ENCODE measurements around the gene NFATC2. TPM values are rescaled to one million over a fixed set of nuclear protein-coding genes. Genes with fewer than 3 reads are reported as not detected.

NFATC2 gene
- total RNA-seq, 5 donors from 2014 or later (not counting 1 experiment from before 2014, with no cell fraction given), result 49.0 to 75.9 (median 67.0) TPM

DNA sequence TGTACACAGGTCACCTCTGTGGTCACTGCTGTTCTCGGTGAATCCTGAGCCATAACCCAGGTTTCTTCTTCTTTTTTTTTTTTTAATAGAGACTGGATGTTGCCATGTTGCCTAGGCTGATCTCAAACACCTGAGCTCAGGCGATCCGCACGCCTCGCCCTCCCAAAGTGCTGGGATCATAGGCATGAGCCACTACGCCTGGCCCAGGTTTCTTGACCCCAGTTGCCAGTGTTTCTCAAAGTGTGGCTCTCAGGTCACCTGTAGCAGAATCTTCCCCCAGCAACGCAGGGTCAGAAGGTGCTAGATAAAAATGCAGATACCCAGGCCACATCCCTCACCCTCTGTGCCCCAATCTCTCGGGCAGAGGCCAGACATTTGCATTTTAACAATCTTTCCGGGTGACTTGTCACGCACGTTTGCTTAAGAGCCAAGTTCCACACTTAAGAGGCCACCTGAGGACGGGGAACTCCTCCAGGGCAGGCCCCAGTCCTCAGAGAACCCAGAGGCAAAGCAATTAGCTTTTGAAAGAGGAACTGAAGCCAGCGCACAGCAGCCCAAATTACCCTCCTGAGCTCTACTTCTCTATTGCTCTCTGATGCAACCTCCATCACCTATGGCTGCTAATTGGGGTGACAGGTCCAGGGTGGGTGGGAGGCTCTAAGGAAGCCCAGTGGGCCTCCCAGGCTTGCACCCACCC, 81.8 kb downstream of the NFATC2 start:
- Mint-ChIP-seq H3K9me3 (no peaks in the 10 kb centered on the region), H3K4me1 (peaks cover 10 to 48% (median 19%) of the 10 kb centered on the region in 3 donors), H3K27ac (peak overlapping the region in 1 of 2 donors; percentile 46), H3K27me3 (no peaks in the 10 kb centered on the region), H3K36me3 (peaks cover 39% of the 10 kb centered on the region), H3K4me3 (no peak overlapping the region)
- no peak overlapping the region for H3K4me3 ChIP-seq (ENCODE audit: control insufficient read depth in 1 of 2, extremely low read depth in 1 of 2, low read length in 1 of 2)
- H3K27me3 ChIP-seq (replicated peaks in 1 of 2; ENCODE audit: control insufficient read depth in 2 of 2, extremely low read depth in 1 of 2, insufficient read depth in 2 of 2, low read length in 1 of 2), result no peaks in the 10 kb centered on the region
- ChIA-PET CTCF (no interaction called here), POLR2A (no interaction called here)
- no peak for ATAC-seq (replicated peaks in 1 of 4)
- peak in 1 of 35 experiments; percentile 11 for DNase-seq
- no peaks in the 10 kb centered on the region for H3K9me3 ChIP-seq
- peaks cover 0 to 35% of the 10 kb centered on the region in 2 experiments for H3K4me1 ChIP-seq (ENCODE audit: control insufficient read depth in 1 of 2, extremely low read depth in 1 of 2, insufficient read depth in 2 of 2, low read length in 2 of 2)
- WGBS (ENCODE audit: insufficient coverage), result 87% methylated on average over 11 of the region's 13 CpGs
- H3K36me3 ChIP-seq (ENCODE audit: control insufficient read depth in 2 of 2, extremely low read depth in 1 of 2, insufficient read depth in 1 of 2, low read length in 1 of 2), result peaks cover 12 to 65% of the 10 kb centered on the region in 2 donors
- no peak overlapping the region for H3K27ac ChIP-seq (ENCODE audit: low read length)

DNA sequence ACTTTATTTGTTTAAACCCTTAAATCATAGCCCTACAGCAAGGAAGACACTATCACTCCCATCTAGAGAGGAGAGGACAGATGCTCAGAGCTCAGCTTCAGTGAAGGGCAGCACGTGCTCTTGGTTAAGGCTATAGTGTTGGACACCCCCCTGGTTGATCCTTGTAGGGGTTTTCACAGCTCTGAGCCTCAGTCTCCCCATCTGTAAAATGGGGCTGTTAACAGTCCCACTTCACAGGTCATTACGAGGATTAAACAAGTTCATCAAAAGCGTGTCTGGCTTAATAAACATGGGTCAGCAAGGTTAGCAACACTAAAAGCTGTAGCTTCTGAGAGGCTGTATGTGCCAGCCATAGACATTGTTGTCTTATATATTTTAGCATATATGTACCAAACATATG, 82.4 kb downstream of the NFATC2 start:
- Mint-ChIP-seq H3K36me3 (peaks cover 37% of the 10 kb centered on the region), H3K9me3 (no peaks in the 10 kb centered on the region), H3K4me3 (no peak overlapping the region), H3K27me3 (no peaks in the 10 kb centered on the region), H3K27ac (peak overlapping the region in 1 of 2 donors; percentile 33), H3K4me1 (peaks cover 13 to 46% (median 22%) of the 10 kb centered on the region in 3 donors)
- ATAC-seq (replicated peaks in 1 of 4) (no peak), DNase-seq (no peak)
- Histone ChIP-seq H3K27me3 (replicated peaks in 1 of 2; ENCODE audit: control insufficient read depth in 2 of 2, extremely low read depth in 1 of 2, insufficient read depth in 2 of 2, low read length in 1 of 2) (no peaks in the 10 kb centered on the region), H3K4me3 (ENCODE audit: control insufficient read depth in 1 of 2, extremely low read depth in 1 of 2, low read length in 1 of 2) (no peak overlapping the region), H3K9me3 (no peaks in the 10 kb centered on the region), H3K4me1 (ENCODE audit: control insufficient read depth in 1 of 2, extremely low read depth in 1 of 2, insufficient read depth in 2 of 2, low read length in 2 of 2) (peaks cover 0 to 35% of the 10 kb centered on the region in 2 experiments), H3K27ac (ENCODE audit: low read length) (no peak overlapping the region), H3K36me3 (ENCODE audit: control insufficient read depth in 2 of 2, extremely low read depth in 1 of 2, insufficient read depth in 1 of 2, low read length in 1 of 2) (peaks cover 12 to 62% of the 10 kb centered on the region in 2 donors)
- POLR2A ChIA-PET, result no interaction called here
- CTCF ChIA-PET, result no interaction called here
- 38% methylated on average over 1 of the region's 3 CpGs for WGBS (ENCODE audit: insufficient coverage)

DNA sequence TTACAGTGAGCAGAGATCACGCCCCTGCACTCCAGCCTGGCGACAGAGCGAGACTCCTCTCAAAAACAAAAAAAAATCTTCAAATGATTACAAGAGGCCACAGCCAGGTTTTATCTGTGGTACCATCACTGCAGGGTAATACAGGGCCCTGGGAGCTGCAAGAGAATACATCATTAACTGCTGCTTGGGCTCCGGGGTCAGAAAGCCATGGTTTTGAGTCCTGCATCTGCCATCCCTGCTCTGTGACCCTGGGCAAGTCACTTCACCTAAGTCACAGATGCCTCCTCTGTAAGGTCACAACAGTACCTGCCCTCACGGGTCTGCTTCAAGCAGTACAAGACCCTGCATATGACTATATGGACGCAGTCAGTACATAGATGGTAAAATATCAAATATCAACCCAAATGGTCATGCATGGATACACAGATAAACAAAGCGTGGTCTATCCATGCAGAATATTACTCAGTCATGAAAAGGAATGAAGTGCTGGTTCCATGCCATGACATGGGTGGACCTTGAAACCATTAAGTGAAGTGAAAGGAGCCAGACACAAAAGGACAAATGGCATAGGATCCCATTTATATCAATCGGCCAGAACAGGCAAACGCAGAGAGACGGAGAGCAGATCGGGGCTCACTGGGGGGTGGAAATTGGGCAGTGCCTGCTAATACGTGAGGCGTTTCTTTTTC, 83.6 kb downstream of the NFATC2 start:
- Histone ChIP-seq H3K36me3 (ENCODE audit: control insufficient read depth in 2 of 2, extremely low read depth in 1 of 2, insufficient read depth in 1 of 2, low read length in 1 of 2) (peaks cover 18 to 68% of the 10 kb centered on the region in 2 donors), H3K9me3 (no peaks in the 10 kb centered on the region), H3K27ac (ENCODE audit: low read length) (no peak overlapping the region), H3K27me3 (replicated peaks in 1 of 2; ENCODE audit: control insufficient read depth in 2 of 2, extremely low read depth in 1 of 2, insufficient read depth in 2 of 2, low read length in 1 of 2) (no peaks in the 10 kb centered on the region), H3K4me3 (ENCODE audit: control insufficient read depth in 1 of 2, extremely low read depth in 1 of 2, low read length in 1 of 2) (no peak overlapping the region), H3K4me1 (ENCODE audit: control insufficient read depth in 1 of 2, extremely low read depth in 1 of 2, insufficient read depth in 2 of 2, low read length in 2 of 2) (peaks cover 0 to 26% of the 10 kb centered on the region in 2 experiments)
- Mint-ChIP-seq H3K4me1 (peaks cover 15 to 40% (median 15%) of the 10 kb centered on the region in 3 donors), H3K4me3 (no peak overlapping the region), H3K36me3 (peaks cover 43% of the 10 kb centered on the region), H3K27me3 (no peaks in the 10 kb centered on the region), H3K27ac (no peak overlapping the region), H3K9me3 (no peaks in the 10 kb centered on the region)
- ChIA-PET POLR2A (no interaction called here), CTCF (interaction anchor here in 1 of 2 donors (0.6 kb wide), 1 partner anchor 27 kb away, joined by 5 read pairs; no protein-coding TSS in a partner anchor)
- no peak for ATAC-seq (replicated peaks in 1 of 4)
- over 99% methylated on average over 11 of the region's 13 CpGs for WGBS (ENCODE audit: insufficient coverage)
- DNase-seq, result no peak

DNA sequence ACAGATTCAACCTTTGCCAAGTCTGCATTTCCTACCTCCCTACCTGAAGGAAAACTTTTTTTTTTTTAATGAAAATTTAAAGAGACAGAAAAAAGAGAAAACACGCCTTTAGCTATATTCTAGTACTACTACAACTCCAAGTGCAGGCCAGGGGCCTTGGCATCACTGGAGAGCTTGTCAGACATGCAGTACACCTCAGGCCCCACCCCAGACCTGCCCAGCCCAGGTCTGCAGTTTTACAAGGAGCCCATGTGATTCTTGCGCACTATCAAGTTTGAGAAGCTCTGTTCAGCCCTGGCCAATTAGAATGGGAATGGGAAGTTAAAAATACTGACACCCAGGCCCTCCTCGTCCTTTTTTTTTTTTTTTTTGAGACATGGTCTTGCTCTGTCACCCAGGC, 85.0 kb downstream of the NFATC2 start:
- Histone ChIP-seq H3K4me3 (ENCODE audit: control insufficient read depth in 1 of 2, extremely low read depth in 1 of 2, low read length in 1 of 2) (no peak overlapping the region), H3K4me1 (ENCODE audit: control insufficient read depth in 1 of 2, extremely low read depth in 1 of 2, insufficient read depth in 2 of 2, low read length in 2 of 2) (peaks cover 0 to 21% of the 10 kb centered on the region in 2 experiments), H3K9me3 (no peaks in the 10 kb centered on the region), H3K27ac (ENCODE audit: low read length) (no peak overlapping the region), H3K36me3 (ENCODE audit: control insufficient read depth in 2 of 2, extremely low read depth in 1 of 2, insufficient read depth in 1 of 2, low read length in 1 of 2) (peaks cover 18 to 68% of the 10 kb centered on the region in 2 donors), H3K27me3 (replicated peaks in 1 of 2; ENCODE audit: control insufficient read depth in 2 of 2, extremely low read depth in 1 of 2, insufficient read depth in 2 of 2, low read length in 1 of 2) (no peaks in the 10 kb centered on the region)
- peak overlapping the region in 1 of 2 donors; percentile 57 for H3K27ac Mint-ChIP-seq
- H3K9me3 Mint-ChIP-seq, result no peaks in the 10 kb centered on the region
- no peak for DNase-seq
- no peak for ATAC-seq (replicated peaks in 1 of 4)
- H3K36me3 Mint-ChIP-seq, result peaks cover 47% of the 10 kb centered on the region
- WGBS (ENCODE audit: insufficient coverage), result no CpG with 5 or more reads among the region's 3 CpGs
- H3K4me1 Mint-ChIP-seq, result peaks cover 15 to 39% (median 19%) of the 10 kb centered on the region in 3 donors
- no peak overlapping the region for H3K4me3 Mint-ChIP-seq
- ChIA-PET CTCF (interaction anchor here (0.5 to 1.2 kb wide), 2 partner anchors 23 to 139 kb away, joined by 3 read pairs; no protein-coding TSS in a partner anchor), POLR2A (no interaction called here)
- no peaks in the 10 kb centered on the region for H3K27me3 Mint-ChIP-seq

DNA sequence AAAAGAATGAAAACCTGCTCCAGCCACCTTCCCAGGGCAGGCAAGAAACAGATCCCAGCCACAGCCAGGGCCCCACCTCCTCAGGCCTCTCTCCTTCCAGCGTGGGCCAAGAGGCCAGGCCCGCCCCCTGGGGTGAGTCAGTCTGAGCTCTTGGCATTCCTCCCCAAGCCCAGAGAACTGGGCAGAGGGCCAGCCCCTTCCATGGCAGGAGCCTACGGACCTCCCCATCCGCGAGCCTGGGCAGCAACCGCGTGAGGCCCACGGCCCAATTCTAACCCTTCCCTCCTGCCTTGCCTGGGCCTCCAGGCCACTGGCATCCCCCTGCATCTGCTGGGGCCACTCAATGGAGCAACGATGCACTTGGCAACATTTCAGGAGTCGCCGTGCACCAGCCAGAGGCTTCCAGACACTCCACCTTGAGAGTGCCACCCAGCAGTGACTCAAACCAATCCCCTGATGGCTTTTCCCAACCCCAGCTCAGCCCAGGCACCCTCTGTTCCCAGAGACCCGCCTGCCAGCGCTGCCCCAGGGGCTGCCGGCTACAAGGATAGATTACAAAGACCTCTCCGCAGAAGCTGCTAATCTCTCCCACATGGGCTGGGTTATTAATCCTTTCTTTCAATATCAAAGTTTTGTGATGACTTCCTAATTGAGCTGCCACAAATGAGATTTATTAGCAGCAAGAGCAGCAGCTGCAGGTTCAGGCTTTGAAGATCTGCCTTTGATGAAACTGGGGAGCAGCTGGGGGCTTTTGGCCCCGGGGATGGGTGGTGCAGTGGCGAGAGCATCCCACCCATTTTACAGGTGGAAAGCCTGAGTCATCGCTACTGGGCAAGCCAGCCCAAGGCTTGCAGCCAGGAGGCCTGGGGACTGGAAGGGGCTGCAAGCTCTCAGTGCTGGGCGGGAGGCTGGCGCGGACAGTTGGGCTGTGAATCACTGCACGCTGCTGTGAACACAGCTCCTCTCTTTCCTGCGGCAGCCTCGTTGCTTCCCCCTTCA, 85.7 kb downstream of the NFATC2 start:
- ATAC-seq (replicated peaks in 1 of 4) (no peak), DNase-seq (no peak)
- H3K36me3 ChIP-seq (ENCODE audit: control insufficient read depth in 2 of 2, extremely low read depth in 1 of 2, insufficient read depth in 1 of 2, low read length in 1 of 2), result peaks cover 18 to 72% of the 10 kb centered on the region in 2 donors
- H3K36me3 Mint-ChIP-seq, result peaks cover 53% of the 10 kb centered on the region
- no peaks in the 10 kb centered on the region for H3K9me3 Mint-ChIP-seq
- H3K4me3 Mint-ChIP-seq, result no peak overlapping the region
- WGBS (ENCODE audit: insufficient coverage), result 86% methylated on average over 21 of the region's 24 CpGs
- no peak overlapping the region for H3K27ac ChIP-seq (ENCODE audit: low read length)
- ChIA-PET POLR2A (no interaction called here), CTCF (interaction anchor here in 1 of 2 donors (1.2 kb wide), 1 partner anchor 23 kb away, joined by 3 read pairs; no protein-coding TSS in a partner anchor)
- peaks cover 17 to 46% (median 23%) of the 10 kb centered on the region in 3 donors for H3K4me1 Mint-ChIP-seq
- no peaks in the 10 kb centered on the region for H3K9me3 ChIP-seq
- H3K27me3 Mint-ChIP-seq, result no peaks in the 10 kb centered on the region
- no peak overlapping the region for H3K4me3 ChIP-seq (ENCODE audit: control insufficient read depth in 1 of 2, extremely low read depth in 1 of 2, low read length in 1 of 2)
- peaks cover 0 to 21% of the 10 kb centered on the region in 2 experiments for H3K4me1 ChIP-seq (ENCODE audit: control insufficient read depth in 1 of 2, extremely low read depth in 1 of 2, insufficient read depth in 2 of 2, low read length in 2 of 2)
- H3K27me3 ChIP-seq (replicated peaks in 1 of 2; ENCODE audit: control insufficient read depth in 2 of 2, extremely low read depth in 1 of 2, insufficient read depth in 2 of 2, low read length in 1 of 2), result no peaks in the 10 kb centered on the region
- H3K27ac Mint-ChIP-seq, result peak overlapping the region; percentile 44 to 57
